Fibroblast of lung (primary cell): ENCODE data around the gene MAP7. TPM values are rescaled to one million over a fixed set of nuclear protein-coding genes. Genes with fewer than 3 reads are reported as not detected.
A peak's percentile ranks its signal among the peaks of the same experiment; 100 is the strongest.

Source experiments
- DNase-seq, 2 donors: peaks; one replicate each; pipeline versions ENCODE4 v3.0.0 to v3.0.0-alpha.2; 2010; ENCODE audit warnings: low read depth in 2 of 2
- H2AFZ ChIP-seq: 2 replicates; pipeline ENCODE4 v1.5.1; 2012; ENCODE audit warnings: low read length, control low read depth, inconsistent platforms
- H3K27ac ChIP-seq: 2 replicates; pipeline ENCODE4 v1.5.1; 2011; ENCODE audit warnings: low read length, control low read depth; ENCODE audit not compliant: insufficient read depth
- H3K27me3 ChIP-seq: 2 replicates; pipeline ENCODE4 v1.5.1; 2011; ENCODE audit warnings: mild to moderate bottlenecking, low read length; ENCODE audit not compliant: control insufficient read depth, insufficient read depth
- H3K36me3 ChIP-seq: 2 replicates; pipeline ENCODE4 v1.5.1; 2011; ENCODE audit warnings: low read length; ENCODE audit not compliant: control insufficient read depth, insufficient read depth
- H3K4me1 ChIP-seq: 2 replicates; pipeline ENCODE4 v1.5.1; 2011; ENCODE audit warnings: low read length; ENCODE audit not compliant: control insufficient read depth, insufficient read depth; ENCODE audit errors: extremely low read depth
- H3K4me2 ChIP-seq: 2 replicates; pipeline ENCODE4 v1.5.1; 2011; ENCODE audit warnings: low read length, control low read depth; ENCODE audit not compliant: insufficient read depth; ENCODE audit errors: extremely low read depth
- H3K4me3 ChIP-seq, 4 experiments: fragments of 200-600 bp in 1 of 4; sonication (generic) in 1 of 4; replicated peaks in 1 of 4; 2 replicates each; pipeline ENCODE4 v1.5.1; 2011 to 2016; ENCODE audit warnings: low read length in 4 of 4, low read depth in 3 of 4, mild to moderate bottlenecking in 3 of 4, control low read depth in 2 of 4, inconsistent platforms in 1 of 4, mixed read lengths in 1 of 4; ENCODE audit not compliant: insufficient read depth in 1 of 4; ENCODE audit errors: control extremely low read depth in 1 of 4
- H3K79me2 ChIP-seq: 2 replicates; pipeline ENCODE4 v1.5.1; 2012; ENCODE audit warnings: mild to moderate bottlenecking, low read length, inconsistent platforms; ENCODE audit not compliant: control insufficient read depth, insufficient read depth
- H3K9ac ChIP-seq: 2 replicates; pipeline ENCODE4 v1.5.1; 2011; ENCODE audit warnings: mild to moderate bottlenecking, low read length, control low read depth; ENCODE audit not compliant: insufficient read depth
- H3K9me3 ChIP-seq: 2 replicates; pipeline ENCODE4 v1.5.1; 2012; ENCODE audit warnings: low read depth, low read length; ENCODE audit not compliant: control insufficient read depth, insufficient read depth
- H4K20me1 ChIP-seq: 2 replicates; pipeline ENCODE4 v1.5.1; 2011; ENCODE audit warnings: low read length; ENCODE audit not compliant: control insufficient read depth, insufficient read depth; ENCODE audit errors: extremely low read depth
- CTCF ChIP-seq, 2 donors: IDR thresholded peaks in 1 of 2; conservative IDR thresholded peaks in 1 of 2; 1 replicate in 1 of 2; 2 replicates in 1 of 2; pipeline ENCODE4 v1.5.1; 2011 to 2012; ENCODE audit warnings: low read length in 2 of 2, control low read depth in 1 of 2, inconsistent platforms in 1 of 2, low read depth in 1 of 2, mild to moderate bottlenecking in 1 of 2
- EZH2 ChIP-seq: IDR thresholded peaks from 2 replicates; pipeline ENCODE4 v1.5.1; 2012; ENCODE audit warnings: low read length, control low read depth, mild to moderate bottlenecking; ENCODE audit errors: missing control alignments
- polyA plus RNA-seq, 2 donors: library from polyadenylated mRNA; depleted of rRNA in 1 of 2; stranded (reverse) in 1 of 2; unstranded in 1 of 2; fragments of >200 nt; gene quantifications; 2 replicates each; pipeline ENCODE4 v1.2.1, GENCODE V29; 2011 to 2012; ENCODE audit warnings: missing spikeins in 1 of 2
- total RNA-seq: library from RNA; depleted of rRNA; stranded (reverse); fragments of >200 nt; gene quantifications from 2 replicates; pipeline ENCODE4 v1.2.1, GENCODE V29; 2014

MAP7 gene
- total and polyA plus RNA-seq, 2 donors (not counting 1 experiment from before 2014, with no cell fraction given) = 0.40 to 1.5 TPM

GRCh38 chr6:136347847-136348246 lies 202.4 kb downstream of the MAP7 start:
- H3K9ac ChIP-seq = no peak overlapping the region
- H3K4me1 ChIP-seq = no peaks in the 10 kb centered on the region
- H3K4me3 ChIP-seq = no peak overlapping the region
- peak in 1 of 2 donors; percentile 41 for DNase-seq
- no peaks in the 10 kb centered on the region for H3K27me3 ChIP-seq
- H3K9me3 ChIP-seq = no peaks in the 10 kb centered on the region
- H2AFZ ChIP-seq = no peak overlapping the region
- no peak for TF ChIP-seq EZH2
- TF ChIP-seq CTCF (conservative IDR thresholded peaks at IDR 0.05 in 1 of 2, IDR thresholded peaks at IDR 0.05 in 1 of 2; ENCODE audit: low read depth in 1 of 2, low read length in 2 of 2) = no peak
- no peaks in the 10 kb centered on the region for H3K36me3 ChIP-seq
- H3K27ac ChIP-seq = no peak overlapping the region
- H3K79me2 ChIP-seq = no peaks in the 10 kb centered on the region
- no peak overlapping the region for H3K4me2 ChIP-seq
- no peaks in the 10 kb centered on the region for H4K20me1 ChIP-seq

- H3K4me3 ChIP-seq = no peak overlapping the region
- no peaks in the 10 kb centered on the region for H3K9me3 ChIP-seq
- no peak overlapping the region for H2AFZ ChIP-seq
- no peak for TF ChIP-seq EZH2
- no peak for TF ChIP-seq CTCF (conservative IDR thresholded peaks at IDR 0.05 in 1 of 2, IDR thresholded peaks at IDR 0.05 in 1 of 2; ENCODE audit: low read depth in 1 of 2, low read length in 2 of 2)
- no peak for DNase-seq
- no peaks in the 10 kb centered on the region for H3K79me2 ChIP-seq
- no peak overlapping the region for H3K4me2 ChIP-seq
- no peak overlapping the region for H3K27ac ChIP-seq
- no peaks in the 10 kb centered on the region for H3K36me3 ChIP-seq
- H3K27me3 ChIP-seq = no peaks in the 10 kb centered on the region
- H3K4me1 ChIP-seq = no peaks in the 10 kb centered on the region
- no peak overlapping the region for H3K9ac ChIP-seq
- H4K20me1 ChIP-seq = no peaks in the 10 kb centered on the region
Measured at GRCh38 chr6:136345145-136345544, 205.1 kb downstream of the MAP7 start.

GRCh38 chr6:136344420-136344819 lies 205.8 kb downstream of the MAP7 start:
- H4K20me1 ChIP-seq = no peaks in the 10 kb centered on the region
- H3K79me2 ChIP-seq = no peaks in the 10 kb centered on the region
- H3K36me3 ChIP-seq = no peaks in the 10 kb centered on the region
- no peak overlapping the region for H2AFZ ChIP-seq
- peak; percentile 77 to 92 for DNase-seq
- H3K9me3 ChIP-seq = no peaks in the 10 kb centered on the region
- no peak overlapping the region for H3K4me2 ChIP-seq
- H3K4me3 ChIP-seq = no peak overlapping the region
- no peak overlapping the region for H3K9ac ChIP-seq
- H3K27me3 ChIP-seq = no peaks in the 10 kb centered on the region
- H3K27ac ChIP-seq = no peak overlapping the region
- H3K4me1 ChIP-seq = no peaks in the 10 kb centered on the region
- no peak for TF ChIP-seq CTCF (conservative IDR thresholded peaks at IDR 0.05 in 1 of 2, IDR thresholded peaks at IDR 0.05 in 1 of 2; ENCODE audit: low read depth in 1 of 2, low read length in 2 of 2)
- no peak for TF ChIP-seq EZH2
